HG03342 (cell line): ENCODE data around the gene RYR1.

Source experiments
- ATAC-seq: cut with Tn5 transposase; IDR thresholded peaks from one replicate; pipeline ENCODE4 v1.9.1; 2021; ENCODE audit warnings: mild to moderate bottlenecking, moderate library complexity; ENCODE audit not compliant: unreplicated experiment

The RYR1 gene

GRCh38 chr19:38433268-38433733 is at the start of gene RYR1:
TSS of gene RYR1 (plus strand) at chr19:38433691. CDS start at chr19:38433830, 139 bp downstream.
- ATAC-seq: no peak

- no peak for ATAC-seq
Measured at GRCh38 chr19:38383743-38384142, 49.7 kb upstream of the RYR1 start.

GRCh38 chr19:38384209-38385027 is 49.1 kb upstream of the RYR1 start:
- no peak for ATAC-seq

GRCh38 chr19:38385057-38385803 is 48.3 kb upstream of the RYR1 start:
- ATAC-seq: no peak

- no peak for ATAC-seq
Measured at GRCh38 chr19:38385804-38386257, 47.7 kb upstream of the RYR1 start.

GRCh38 chr19:38386300-38386970 is 47.1 kb upstream of the RYR1 start:
- ATAC-seq: no peak

- no peak for ATAC-seq
Measured at GRCh38 chr19:38386971-38387549, 46.4 kb upstream of the RYR1 start.

- ATAC-seq: peak; percentile 51
Measured at GRCh38 chr19:38387550-38388348, 45.7 kb upstream of the RYR1 start, which contains the start of gene GGN. TSS of gene GGN (minus strand) at chr19:38388034. CDS start at chr19:38387261, 773 bp downstream.

GRCh38 chr19:38388349-38389100 is 45.0 kb upstream of the RYR1 start, which contains the start of gene SPRED3:
TSS of gene SPRED3 (plus strand) at chr19:38388697. CDS start at chr19:38390303, 1,606 bp downstream.
- no peak for ATAC-seq

GRCh38 chr19:38389101-38389925 is 44.2 kb upstream of the RYR1 start:
- no peak for ATAC-seq

- ATAC-seq: no peak
Measured at GRCh38 chr19:38389957-38390924, 43.2 kb upstream of the RYR1 start.

- no peak for ATAC-seq
Measured at GRCh38 chr19:38391911-38392464, 41.5 kb upstream of the RYR1 start.

- no peak for ATAC-seq
Measured at GRCh38 chr19:38392707-38393308, 40.7 kb upstream of the RYR1 start.

- ATAC-seq: no peak
Measured at GRCh38 chr19:38394488-38394887, 39.0 kb upstream of the RYR1 start.

GRCh38 chr19:38395381-38396114 is 37.9 kb upstream of the RYR1 start:
- ATAC-seq: no peak

GRCh38 chr19:38399081-38399480 is 34.4 kb upstream of the RYR1 start:
- no peak for ATAC-seq
